ENCODE measurements around the gene ERC2. TPM values are rescaled to one million over a fixed set of nuclear protein-coding genes. Genes with fewer than 3 reads are reported as not detected.

Gene ERC2
- total RNA-seq, 1 donor from 2014 or later, result 0.99 TPM

- no peaks in the 10 kb centered on the region for H3K36me3 ChIP-seq
- H3K4me1 ChIP-seq, result no peaks in the 10 kb centered on the region
- intact Hi-C loops (cut with micrococcal nuclease), result no loop called here
- TF ChIP-seq CTCF (IDR thresholded peaks at IDR 0.05; ENCODE audit: borderline replicate concordance), result no peak
- H3K27ac ChIP-seq (replicated peaks), result no peak overlapping the region
- peaks cover 24% of the 10 kb centered on the region for H3K27me3 ChIP-seq (ENCODE audit: low read depth)
- no peak for DNase-seq
- H3K9me3 ChIP-seq (replicated peaks), result no peaks in the 10 kb centered on the region
- no peak overlapping the region for H3K4me3 ChIP-seq
Measured at GRCh38 chr3:55626279-55626665, 842.0 kb downstream of the ERC2 start.

- intact Hi-C loops (cut with micrococcal nuclease), result no loop called here
- Histone ChIP-seq H3K4me1 (no peaks in the 10 kb centered on the region), H3K27me3 (ENCODE audit: low read depth) (peaks cover 36% of the 10 kb centered on the region), H3K27ac (replicated peaks) (no peak overlapping the region), H3K36me3 (no peaks in the 10 kb centered on the region), H3K4me3 (no peak overlapping the region), H3K9me3 (replicated peaks) (no peaks in the 10 kb centered on the region)
- no peak for DNase-seq
- no peak for TF ChIP-seq CTCF (IDR thresholded peaks at IDR 0.05; ENCODE audit: borderline replicate concordance)
Measured at GRCh38 chr3:55624238-55624637, 844.0 kb downstream of the ERC2 start.

- Histone ChIP-seq H3K27ac (replicated peaks) (no peak overlapping the region), H3K9me3 (replicated peaks) (no peaks in the 10 kb centered on the region), H3K4me3 (no peak overlapping the region), H3K27me3 (ENCODE audit: low read depth) (peaks cover 39% of the 10 kb centered on the region), H3K36me3 (no peaks in the 10 kb centered on the region), H3K4me1 (no peaks in the 10 kb centered on the region)
- DNase-seq, result no peak
- no peak for TF ChIP-seq CTCF (IDR thresholded peaks at IDR 0.05; ENCODE audit: borderline replicate concordance)
- intact Hi-C loops (cut with micrococcal nuclease), result no loop called here
Measured at GRCh38 chr3:55623786-55624185, 844.5 kb downstream of the ERC2 start.

GRCh38 chr3:55622733-55623132 lies 845.5 kb downstream of the ERC2 start:
- no peak for TF ChIP-seq CTCF (IDR thresholded peaks at IDR 0.05; ENCODE audit: borderline replicate concordance)
- no peak for DNase-seq
- intact Hi-C loops (cut with micrococcal nuclease), result no loop called here
- Histone ChIP-seq H3K4me3 (no peak overlapping the region), H3K4me1 (no peaks in the 10 kb centered on the region), H3K36me3 (no peaks in the 10 kb centered on the region), H3K27ac (replicated peaks) (no peak overlapping the region), H3K9me3 (replicated peaks) (no peaks in the 10 kb centered on the region), H3K27me3 (ENCODE audit: low read depth) (peaks cover 42% of the 10 kb centered on the region)

GRCh38 chr3:55622116-55622515 lies 846.2 kb downstream of the ERC2 start:
- Histone ChIP-seq H3K4me1 (no peaks in the 10 kb centered on the region), H3K36me3 (no peaks in the 10 kb centered on the region), H3K9me3 (replicated peaks) (no peaks in the 10 kb centered on the region), H3K4me3 (no peak overlapping the region), H3K27ac (replicated peaks) (no peak overlapping the region), H3K27me3 (ENCODE audit: low read depth) (peaks cover 42% of the 10 kb centered on the region)
- no peak for DNase-seq
- intact Hi-C loops (cut with micrococcal nuclease), result no loop called here
- no peak for TF ChIP-seq CTCF (IDR thresholded peaks at IDR 0.05; ENCODE audit: borderline replicate concordance)

- Histone ChIP-seq H3K4me1 (no peaks in the 10 kb centered on the region), H3K36me3 (no peaks in the 10 kb centered on the region), H3K4me3 (no peak overlapping the region), H3K9me3 (replicated peaks) (no peaks in the 10 kb centered on the region), H3K27me3 (ENCODE audit: low read depth) (peaks cover 42% of the 10 kb centered on the region), H3K27ac (replicated peaks) (no peak overlapping the region)
- DNase-seq, result no peak
- no peak for TF ChIP-seq CTCF (IDR thresholded peaks at IDR 0.05; ENCODE audit: borderline replicate concordance)
- intact Hi-C loops (cut with micrococcal nuclease), result no loop called here
Measured at GRCh38 chr3:55621648-55622047, 846.6 kb downstream of the ERC2 start.
